ENCODE results near the gene AIFM1.

GRCh38 chrX:130121505-130121800, 44.2 kb downstream of the AIFM1 start:
- TF ChIP-seq REST (IDR thresholded peaks at IDR 0.05; ENCODE audit: insufficient read depth in 1 of 2, low read depth in 2 of 2, low read length in 2 of 2) (no peak), FOXP2 (optimal IDR thresholded peaks at IDR 0.05; ENCODE audit: borderline replicate concordance, extremely low read depth, extremely low read length, insufficient read depth) (no peak), POLR2AphosphoS5 (IDR thresholded peaks at IDR 0.05; ENCODE audit: low read depth, low read length) (no peak)

Measured in PFSK-1 (cell line).